Measurements from ENCODE around the gene NPHP4.

GRCh38 chr1:5901150-5901549 is 91.1 kb downstream of the NPHP4 start:
- TF ChIP-seq CTCF (IDR thresholded peaks at IDR 0.05 in 2 of 3, conservative IDR thresholded peaks at IDR 0.05 in 1 of 3; ENCODE audit: insufficient read depth in 2 of 3, low read depth in 1 of 3, low read length in 3 of 3) (no peak), FOS (IDR thresholded peaks at IDR 0.05; ENCODE audit: extremely low read depth, insufficient read length) (no peak), EZH2 (IDR thresholded peaks at IDR 0.05; ENCODE audit: borderline replicate concordance, low read depth, low read length) (no peak)
